Endothelial cell of umbilical vein (primary cell): ENCODE data around the gene LRRFIP2. TPM values are rescaled to one million over a fixed set of nuclear protein-coding genes. Genes with fewer than 3 reads are reported as not detected.

Experiments used
- BruUV-seq: library from RNA; stranded (reverse); fragments of 400-500 nt; replicated peaks from 2 replicates; lab custom pipeline; 2021; lab: Mats Ljungman, UMichigan
- CTCF ChIA-PET: fragments of 300-600, 350-600 bp; sonication (Branson Sonifier 250); formaldehyde crosslinking; loops from one replicate; lab custom pipeline; 2021; ENCODE audit warnings: antibody characterized with exemption, inconsistent platforms; lab: Charles Lee
- POLR2A ChIA-PET: fragments of 300-600, 350-600 bp; sonication (Branson Sonifier 250); formaldehyde crosslinking; loops from one replicate; lab custom pipeline; 2021; ENCODE audit warnings: antibody characterized with exemption, inconsistent platforms; lab: Charles Lee
- DNase-seq: peaks from one replicate; pipeline ENCODE4 v3.0.0-alpha.2; 2011; ENCODE audit warnings: low read depth, low spot score
- FAIRE-seq: peaks from 2 replicates; lab custom pipeline; 2011; peaks lifted over from hg19 to GRCh38; lab: Jason Lieb, UNC
- H2AFZ ChIP-seq: 2 replicates; pipeline ENCODE4 v1.6.0; 2012; ENCODE audit warnings: low read depth, low read length, control low read depth, inconsistent platforms
- H3K27ac ChIP-seq: 2 replicates; pipeline ENCODE4 v1.5.1; 2011; ENCODE audit warnings: low read depth, mild to moderate bottlenecking, control low read depth, low read length, moderate library complexity; ENCODE audit not compliant: insufficient read depth
- H3K27me3 ChIP-seq, 2 experiments: 2 replicates each; pipeline versions ENCODE4 v1.6.0 to v1.6.1; 2011; ENCODE audit warnings: low read length in 2 of 2, mixed read lengths in 1 of 2; ENCODE audit not compliant: control insufficient read depth in 2 of 2, insufficient read depth in 2 of 2
- H3K36me3 ChIP-seq, 2 experiments: 2 replicates in 1 of 2; 3 replicates in 1 of 2; pipeline ENCODE4 v1.5.1; 2011; ENCODE audit warnings: low read length in 2 of 2, mild to moderate bottlenecking in 1 of 2, moderate library complexity in 1 of 2; ENCODE audit not compliant: control insufficient read depth in 2 of 2, insufficient read depth in 2 of 2; ENCODE audit errors: extremely low read depth in 1 of 2
- H3K4me1 ChIP-seq: 3 replicates; pipeline ENCODE4 v1.5.1; 2011; ENCODE audit warnings: mild to moderate bottlenecking, low read length; ENCODE audit not compliant: control insufficient read depth, insufficient read depth; ENCODE audit errors: extremely low read depth
- H3K4me2 ChIP-seq: 2 replicates; pipeline ENCODE4 v1.6.1; 2011; ENCODE audit warnings: low read length, control low read depth, mixed read lengths; ENCODE audit not compliant: insufficient read depth
- H3K4me3 ChIP-seq, 3 experiments: fragments of 200-600 bp in 1 of 3; sonication (generic), shearing (Covaris generic) in 1 of 3; replicated peaks in 1 of 3; 2 replicates each; pipeline ENCODE4 v1.5.1; 2011 to 2016; ENCODE audit warnings: control low read depth in 3 of 3, low read length in 3 of 3, mild to moderate bottlenecking in 2 of 3, inconsistent platforms in 1 of 3, low read depth in 1 of 3, moderate library complexity in 1 of 3; ENCODE audit not compliant: insufficient read depth in 1 of 3
- H3K79me2 ChIP-seq: 2 replicates; pipeline ENCODE4 v1.6.0; 2012; ENCODE audit warnings: low read length, inconsistent platforms; ENCODE audit not compliant: control insufficient read depth, insufficient read depth
- H3K9ac ChIP-seq: replicated peaks from 2 replicates; pipeline ENCODE3; 2011; ENCODE audit warnings: low read length, control low read depth; ENCODE audit not compliant: insufficient read depth; ENCODE audit errors: extremely low read depth
- H3K9me1 ChIP-seq: replicated peaks from 3 replicates; pipeline ENCODE4 v1.6.0; 2011; ENCODE audit warnings: mild to moderate bottlenecking, low read length; ENCODE audit not compliant: control insufficient read depth, insufficient read depth; ENCODE audit errors: extremely low read depth
- H3K9me3 ChIP-seq: replicated peaks from 2 replicates; pipeline ENCODE4 v1.5.1; 2012; ENCODE audit warnings: low read length, inconsistent platforms; ENCODE audit not compliant: control insufficient read depth, insufficient read depth
- H4K20me1 ChIP-seq: replicated peaks from 2 replicates; pipeline ENCODE3; 2011; ENCODE audit warnings: mild to moderate bottlenecking, low read length; ENCODE audit not compliant: control insufficient read depth, insufficient read depth; ENCODE audit errors: extremely low read depth
- EZH2 ChIP-seq: IDR thresholded peaks from 2 replicates; pipeline ENCODE4 v1.6.1; 2012; ENCODE audit warnings: borderline replicate concordance, low read depth, mild to moderate bottlenecking, moderate library complexity, low read length, inconsistent platforms; ENCODE audit not compliant: severe bottlenecking
- FOS ChIP-seq: IDR thresholded peaks from 2 replicates; pipeline ENCODE4 v1.6.1; 2011; ENCODE audit warnings: mild to moderate bottlenecking, low read length, moderate library complexity, borderline replicate concordance; ENCODE audit not compliant: insufficient read depth
- GATA2 ChIP-seq: IDR thresholded peaks from 2 replicates; pipeline ENCODE4 v1.7.0; 2011; ENCODE audit warnings: low read depth, mild to moderate bottlenecking, moderate library complexity, mixed read lengths, low read length; ENCODE audit not compliant: insufficient read length, insufficient read depth
- JUN ChIP-seq: IDR thresholded peaks from 2 replicates; pipeline ENCODE4 v1.6.1; 2011; ENCODE audit warnings: borderline replicate concordance, low read depth; ENCODE audit not compliant: insufficient read length, insufficient read depth
- MYC ChIP-seq: IDR thresholded peaks from one replicate; pipeline ENCODE4 v1.6.1; 2011; ENCODE audit warnings: mild to moderate bottlenecking, low read depth, low read length
- POLR2A ChIP-seq: IDR thresholded peaks from 2 replicates; pipeline ENCODE4 v1.6.1; 2012; ENCODE audit warnings: low read depth, mild to moderate bottlenecking, control low read depth, low read length
- POLR2AphosphoS5 ChIP-seq: IDR thresholded peaks from 2 replicates; pipeline ENCODE4 v1.6.1; 2012; ENCODE audit warnings: low read depth, mild to moderate bottlenecking, control low read depth, low read length, moderate library complexity; ENCODE audit not compliant: insufficient read depth
- dilution Hi-C: fragments of 300-500 bp; cut with MboI; formaldehyde crosslinking; loops from one replicate; pipeline ENCODE4 v1.15.0; 2019; ENCODE audit warnings: low sequenced_read_pairs; ENCODE audit not compliant: extremely low pct_ligation_motif_present
- intact Hi-C: fragments of 100-400 bp; cut with micrococcal nuclease; formaldehyde crosslinking; loops from one replicate; pipeline ENCODE4 v1.10.0; 2022
- polyA plus RNA-seq, 4 experiments: library from polyadenylated mRNA; depleted of rRNA in 3 of 4; stranded (reverse) in 3 of 4; unstranded in 1 of 4; fragments of >200 nt; gene quantifications; 2 replicates each; pipeline versions ENCODE4 v1.2.1 to v1.2.3, GENCODE V29; 2011 to 2012; ENCODE audit warnings: missing spikeins in 1 of 4
- total RNA-seq: library from RNA; stranded (reverse); gene quantifications from 2 replicates; pipeline ENCODE4 v1.2.3, GENCODE V29; 2021
- TF ChIP-seq, protein P1 (sequence below), 2 donors: IDR thresholded peaks; 1 replicate in 1 of 2; 2 replicates in 1 of 2; pipeline ENCODE4 v1.5.1; 2011; ENCODE audit warnings: low read length in 2 of 2, mild to moderate bottlenecking in 2 of 2, moderate library complexity in 2 of 2, control low read depth in 1 of 2, inconsistent platforms in 1 of 2, low read depth in 1 of 2; ENCODE audit not compliant: insufficient read depth in 1 of 2; ENCODE audit errors: extremely low read depth in 1 of 2
- TF ChIP-seq, protein P2 (sequence below): IDR thresholded peaks from 2 replicates; pipeline ENCODE4 v1.6.1; 2011; ENCODE audit not compliant: insufficient read depth, insufficient read length

The LRRFIP2 gene
- total and polyA plus RNA-seq, 2 donors (not counting 3 experiments of a cell fraction or from before 2014, with no cell fraction given) = 20.8 to 78.9 TPM

DNA sequence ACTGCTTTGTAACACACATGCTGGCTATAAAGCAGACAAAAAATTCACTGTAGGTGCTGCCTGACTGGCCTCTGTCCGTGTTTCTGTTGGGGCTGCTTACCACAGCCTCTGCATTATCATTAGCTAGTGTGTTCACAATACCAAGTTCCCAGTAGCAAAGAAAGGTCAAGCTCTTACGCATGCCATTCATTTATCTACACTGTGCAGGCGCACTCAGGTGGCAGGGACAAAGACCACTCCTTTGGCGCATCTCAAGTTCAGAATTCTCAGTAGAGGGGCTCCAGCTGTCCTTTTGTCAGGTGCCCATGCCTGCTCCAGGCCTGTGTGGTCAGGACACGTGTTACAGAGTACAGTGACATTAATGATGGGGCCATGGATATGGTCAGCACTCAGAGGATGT, 158.7 kb downstream of the LRRFIP2 start:
- no peaks in the 10 kb centered on the region for H3K9me3 ChIP-seq
- H3K79me2 ChIP-seq = no peaks in the 10 kb centered on the region
- H3K4me3 ChIP-seq = no peak overlapping the region
- no peak overlapping the region for H3K4me2 ChIP-seq
- dilution Hi-C loops = no loop called here
- no peaks in the 10 kb centered on the region for H4K20me1 ChIP-seq
- H3K4me1 ChIP-seq = no peaks in the 10 kb centered on the region
- CTCF ChIA-PET = interaction anchor here (1.7 kb wide), 1 partner anchor 9 kb away, joined by 12 read pairs; no protein-coding TSS in a partner anchor
- BruUV-seq = no TSS peak
- TF ChIP-seq, protein P1, sequence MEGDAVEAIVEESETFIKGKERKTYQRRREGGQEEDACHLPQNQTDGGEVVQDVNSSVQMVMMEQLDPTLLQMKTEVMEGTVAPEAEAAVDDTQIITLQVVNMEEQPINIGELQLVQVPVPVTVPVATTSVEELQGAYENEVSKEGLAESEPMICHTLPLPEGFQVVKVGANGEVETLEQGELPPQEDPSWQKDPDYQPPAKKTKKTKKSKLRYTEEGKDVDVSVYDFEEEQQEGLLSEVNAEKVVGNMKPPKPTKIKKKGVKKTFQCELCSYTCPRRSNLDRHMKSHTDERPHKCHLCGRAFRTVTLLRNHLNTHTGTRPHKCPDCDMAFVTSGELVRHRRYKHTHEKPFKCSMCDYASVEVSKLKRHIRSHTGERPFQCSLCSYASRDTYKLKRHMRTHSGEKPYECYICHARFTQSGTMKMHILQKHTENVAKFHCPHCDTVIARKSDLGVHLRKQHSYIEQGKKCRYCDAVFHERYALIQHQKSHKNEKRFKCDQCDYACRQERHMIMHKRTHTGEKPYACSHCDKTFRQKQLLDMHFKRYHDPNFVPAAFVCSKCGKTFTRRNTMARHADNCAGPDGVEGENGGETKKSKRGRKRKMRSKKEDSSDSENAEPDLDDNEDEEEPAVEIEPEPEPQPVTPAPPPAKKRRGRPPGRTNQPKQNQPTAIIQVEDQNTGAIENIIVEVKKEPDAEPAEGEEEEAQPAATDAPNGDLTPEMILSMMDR (IDR thresholded peaks at IDR 0.05; ENCODE audit: extremely low read depth in 1 of 2, insufficient read depth in 1 of 2, low read depth in 1 of 2, low read length in 2 of 2) = no peak
- TF ChIP-seq GATA2 (no peak), POLR2AphosphoS5 (no peak), JUN (no peak), MYC (no peak), POLR2A (no peak), EZH2 (no peak), FOS (no peak)
- TF ChIP-seq, protein P2, sequence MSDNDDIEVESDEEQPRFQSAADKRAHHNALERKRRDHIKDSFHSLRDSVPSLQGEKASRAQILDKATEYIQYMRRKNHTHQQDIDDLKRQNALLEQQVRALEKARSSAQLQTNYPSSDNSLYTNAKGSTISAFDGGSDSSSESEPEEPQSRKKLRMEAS = no peak
- H3K9ac ChIP-seq = no peak overlapping the region
- no peaks in the 10 kb centered on the region for H3K27me3 ChIP-seq
- H2AFZ ChIP-seq = no peak overlapping the region
- peaks cover 12 to 17% of the 10 kb centered on the region in 2 experiments for H3K36me3 ChIP-seq
- no peak overlapping the region for H3K27ac ChIP-seq
- intact Hi-C loops = no loop called here
- FAIRE-seq = no peak
- DNase-seq = no peak
- H3K9me1 ChIP-seq = no peaks in the 10 kb centered on the region
- POLR2A ChIA-PET = no interaction called here
